HG02571 (cell line): ENCODE data around the gene KCND1.

Experiments used
- ATAC-seq: cut with Tn5 transposase; IDR thresholded peaks from one replicate; pipeline ENCODE4 v1.9.1; 2021; ENCODE audit warnings: mild to moderate bottlenecking, moderate library complexity; ENCODE audit not compliant: unreplicated experiment

Gene KCND1

DNA sequence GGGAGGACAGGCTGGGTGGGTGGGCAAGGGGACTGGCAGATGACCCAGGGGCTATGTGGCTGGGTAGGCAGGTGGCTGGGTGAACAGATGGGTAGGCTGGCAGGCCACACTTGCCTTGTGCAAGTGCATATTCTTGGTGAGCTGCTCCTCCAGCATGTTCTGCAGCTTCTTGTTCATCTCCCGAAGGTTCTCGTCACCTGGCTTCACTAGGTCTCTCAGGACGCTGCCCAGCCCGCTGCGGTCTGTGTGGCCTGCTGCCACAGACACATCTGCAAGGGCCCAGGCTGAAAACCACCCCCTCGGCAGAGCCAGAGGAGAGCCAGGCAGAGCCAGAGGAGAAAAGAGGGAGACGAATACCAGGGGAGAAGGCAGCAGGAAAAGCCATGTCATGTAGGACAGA is 3.4 kb upstream of the KCND1 start:
- no peak for ATAC-seq

DNA sequence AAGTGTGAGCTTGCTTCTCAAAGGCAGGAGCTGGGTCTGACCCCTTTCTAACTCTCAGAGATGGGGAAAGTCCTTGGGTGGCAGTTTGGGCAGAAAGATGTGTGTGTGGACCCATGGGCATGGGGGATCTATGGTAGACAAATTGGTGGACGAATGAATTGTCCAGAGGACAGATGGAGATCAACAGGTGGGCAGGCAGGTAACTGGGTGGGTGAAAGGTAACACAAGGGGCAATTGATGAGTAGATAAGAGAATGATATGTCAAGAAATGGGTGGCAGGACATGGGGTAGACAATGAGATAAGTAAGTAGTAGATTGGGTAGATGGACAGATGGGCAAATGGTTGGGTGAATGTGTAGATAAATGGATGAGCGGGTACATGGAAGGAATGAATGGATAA is 2.9 kb upstream of the KCND1 start:
- no peak for ATAC-seq

DNA sequence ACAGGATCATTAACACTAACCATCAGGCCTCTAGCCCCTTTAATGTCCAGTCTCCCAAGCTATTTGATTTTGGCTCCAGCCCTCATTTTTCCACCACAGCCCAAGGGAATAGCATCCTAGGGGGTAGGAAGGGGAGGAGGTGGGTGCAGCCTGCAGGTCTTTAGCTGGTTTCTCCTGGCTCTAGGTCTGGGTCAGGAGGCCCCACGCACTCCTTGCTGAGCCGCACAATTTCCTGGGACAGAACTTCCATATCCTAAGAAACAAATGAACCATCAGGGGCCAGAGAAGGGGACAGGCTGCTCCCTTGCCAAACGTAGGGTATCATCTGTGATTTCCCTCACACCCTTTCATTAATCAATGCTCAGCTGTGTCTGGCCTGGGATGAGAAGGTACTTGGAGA is 2.4 kb upstream of the KCND1 start:
- no peak for ATAC-seq

DNA sequence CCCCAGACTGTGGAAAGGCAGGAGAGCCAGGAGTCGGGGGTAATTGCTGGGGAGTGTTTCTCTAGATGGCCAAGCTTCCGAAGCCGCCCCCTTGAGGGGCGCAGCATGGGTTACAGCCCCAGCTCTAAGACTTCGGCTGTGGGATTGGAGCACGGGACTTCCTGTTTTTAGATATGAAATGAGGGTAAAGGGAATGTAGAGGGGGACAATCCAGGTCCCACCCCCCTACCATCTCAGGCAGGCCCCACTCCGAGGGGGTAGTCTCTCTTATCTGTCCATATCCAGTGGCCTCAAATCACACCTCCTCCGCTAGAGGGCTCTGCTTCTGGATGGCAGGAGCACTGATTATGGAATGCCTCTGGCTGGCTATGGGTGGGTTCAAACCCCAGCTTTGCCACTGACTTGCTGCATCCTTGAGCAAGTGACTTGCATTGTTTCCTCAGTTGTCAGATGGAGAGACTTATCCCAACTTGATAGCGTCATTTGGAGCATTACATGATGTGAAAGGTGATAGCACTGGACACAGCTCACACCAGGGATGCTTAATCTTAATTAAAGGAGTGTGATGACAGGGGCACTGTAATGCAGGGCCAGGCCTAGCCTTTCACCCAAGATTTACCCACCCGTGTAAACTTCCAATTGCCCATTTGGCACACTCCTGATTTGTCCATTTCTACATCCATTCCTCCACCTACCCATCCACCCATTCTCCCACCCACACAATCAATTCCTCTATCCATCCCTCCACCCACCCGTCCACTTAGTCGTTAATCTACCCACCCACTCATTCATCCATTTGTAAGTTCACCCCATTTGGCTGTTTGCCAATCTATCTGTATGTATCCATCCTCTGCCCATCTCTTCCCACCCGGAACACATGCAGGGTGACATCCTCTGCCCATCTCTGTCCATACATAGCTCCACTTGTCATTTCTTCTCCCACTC is 848 bp upstream of the KCND1 start:
- no peak for ATAC-seq

DNA sequence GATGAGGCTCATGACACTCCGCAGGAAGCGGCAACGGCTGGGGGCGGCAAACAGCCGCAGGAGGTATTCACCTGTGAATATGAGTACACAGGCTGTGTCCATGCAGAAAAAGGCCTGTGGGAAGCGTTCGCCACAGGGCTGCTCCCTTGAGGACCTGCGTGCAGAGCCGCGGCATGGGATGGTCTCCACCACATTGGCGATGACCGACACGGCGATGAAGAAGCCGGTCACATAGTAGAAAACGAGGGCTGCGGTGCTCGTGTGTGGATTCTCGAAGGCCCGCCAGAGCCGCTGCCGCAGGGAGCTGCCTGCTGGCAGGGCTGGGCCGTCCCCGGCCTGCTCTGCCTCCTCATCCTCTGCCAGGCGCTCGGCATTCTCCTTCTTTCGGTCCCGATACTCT is 2.2 kb downstream of the KCND1 start:
- ATAC-seq: no peak

DNA sequence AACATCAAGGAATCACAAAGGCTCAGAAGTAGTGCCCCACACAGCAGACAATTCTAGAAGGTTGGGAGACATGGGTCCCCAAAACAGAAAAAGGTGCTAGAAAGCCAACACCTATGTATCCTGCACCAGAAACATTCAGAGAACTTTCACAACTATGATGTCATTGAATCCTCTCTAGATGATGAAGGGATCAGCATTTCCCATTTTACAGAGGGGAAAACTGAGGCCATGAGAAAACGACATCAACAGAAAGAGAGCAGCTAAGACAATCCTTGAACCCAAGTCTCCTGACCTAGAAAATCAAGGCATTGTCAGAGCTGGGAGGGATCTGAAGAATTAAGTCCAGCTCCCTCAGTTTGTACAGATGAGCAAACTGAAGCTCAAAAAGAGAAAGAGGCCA is 3.3 kb downstream of the KCND1 start:
- no peak for ATAC-seq

DNA sequence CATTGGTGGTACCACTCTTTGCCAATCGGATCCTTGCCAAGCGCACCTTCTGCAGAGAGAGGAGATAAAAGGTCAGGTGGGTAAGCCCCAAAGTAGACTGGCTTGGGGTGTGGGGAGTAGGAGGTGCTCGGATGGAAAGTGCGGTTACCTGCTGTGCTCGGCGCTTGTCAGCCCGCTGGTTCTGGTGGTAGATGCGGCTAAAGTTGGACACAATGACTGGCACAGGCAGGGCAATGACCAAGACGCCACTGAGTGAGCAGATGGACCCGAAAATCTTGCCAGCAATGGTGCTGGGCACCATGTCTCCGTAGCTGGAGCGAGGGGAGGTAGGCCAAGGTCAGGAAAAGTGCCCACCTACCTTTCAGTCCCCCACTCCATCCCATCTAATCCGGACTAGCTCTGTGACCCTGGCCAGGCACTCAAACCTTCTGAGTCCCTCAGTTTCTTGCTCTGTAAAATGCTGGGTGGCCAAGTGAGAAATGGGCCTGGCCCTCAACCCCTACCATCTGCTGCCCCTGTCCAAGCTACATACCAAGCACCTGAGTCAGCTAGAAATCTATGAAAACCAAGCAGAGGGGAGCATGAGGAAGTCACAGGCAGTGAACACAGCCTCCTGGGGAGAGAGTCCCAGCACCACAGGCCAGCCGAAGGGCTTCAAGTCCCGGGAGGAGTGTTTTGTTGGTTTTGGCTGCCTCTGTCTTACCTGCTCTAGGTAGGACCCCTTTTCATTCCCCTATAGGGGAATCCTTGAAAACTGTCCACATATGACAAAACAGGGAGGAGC is 4.7 kb downstream of the KCND1 start:
- no peak for ATAC-seq

DNA sequence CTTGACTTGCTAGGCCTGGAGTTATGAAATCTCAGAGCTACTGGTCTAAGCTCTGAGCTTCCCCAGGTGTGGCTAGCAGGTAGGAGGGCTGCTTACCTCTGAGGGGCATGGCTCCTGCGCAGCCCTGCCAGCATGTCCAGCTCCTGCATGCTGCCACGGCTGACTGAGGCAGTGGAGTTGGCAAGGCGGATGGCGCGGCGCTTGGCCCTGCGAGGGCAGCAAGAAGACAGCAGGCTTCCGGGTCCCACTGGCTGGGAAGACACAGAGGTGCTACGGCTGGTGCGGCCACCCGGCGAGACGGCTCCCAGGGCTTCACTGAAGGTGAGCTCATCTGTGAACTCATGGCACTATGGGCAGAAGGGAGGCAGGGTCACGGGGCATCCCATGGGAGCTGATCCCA is 5.7 kb downstream of the KCND1 start:
- ATAC-seq: no peak

DNA sequence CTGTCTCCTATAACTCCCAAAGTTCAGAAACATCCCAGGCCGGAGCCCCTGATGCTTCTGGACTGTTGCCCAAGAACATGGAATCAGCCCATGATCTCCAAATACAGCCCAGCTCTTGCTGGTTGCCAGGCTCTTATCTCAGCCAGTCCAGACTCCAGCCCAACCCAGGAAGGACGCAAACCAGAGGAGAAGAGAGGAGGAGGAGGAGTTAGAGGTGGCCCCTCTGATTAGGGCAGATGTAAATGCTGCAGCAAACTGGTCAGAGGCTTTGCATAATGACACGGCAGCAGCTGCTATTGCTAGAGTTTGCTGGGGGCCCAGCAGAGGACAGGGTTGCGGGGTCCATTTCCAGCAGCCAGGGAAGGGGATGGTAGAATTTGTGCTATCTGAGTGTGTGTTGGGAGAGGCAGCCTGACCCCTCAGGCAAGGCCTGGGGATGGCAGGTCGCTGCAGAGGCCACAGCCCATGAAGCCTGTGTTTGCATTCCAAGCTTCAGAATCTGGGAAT is 10.0 kb downstream of the KCND1 start:
- ATAC-seq: no peak

DNA sequence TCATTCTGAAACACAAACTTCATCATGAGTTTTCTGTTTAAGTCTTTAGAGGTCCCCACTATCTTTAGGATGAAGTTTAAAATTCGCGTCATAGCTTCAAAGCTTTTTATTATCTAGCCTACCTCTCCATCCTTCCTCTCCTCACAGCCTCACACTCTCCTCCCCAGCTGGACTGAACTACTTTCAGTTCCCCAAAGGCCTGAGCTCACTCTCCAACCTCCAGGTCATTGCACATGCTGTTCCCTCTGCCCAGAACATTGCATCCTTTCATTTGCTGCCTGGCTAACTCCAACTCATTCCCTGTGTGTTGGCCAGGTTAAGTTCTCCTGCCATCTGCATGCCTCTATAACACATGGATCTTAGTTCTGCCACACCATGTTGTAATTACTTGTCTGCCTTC is 11.4 kb downstream of the KCND1 start:
- ATAC-seq: no peak

DNA sequence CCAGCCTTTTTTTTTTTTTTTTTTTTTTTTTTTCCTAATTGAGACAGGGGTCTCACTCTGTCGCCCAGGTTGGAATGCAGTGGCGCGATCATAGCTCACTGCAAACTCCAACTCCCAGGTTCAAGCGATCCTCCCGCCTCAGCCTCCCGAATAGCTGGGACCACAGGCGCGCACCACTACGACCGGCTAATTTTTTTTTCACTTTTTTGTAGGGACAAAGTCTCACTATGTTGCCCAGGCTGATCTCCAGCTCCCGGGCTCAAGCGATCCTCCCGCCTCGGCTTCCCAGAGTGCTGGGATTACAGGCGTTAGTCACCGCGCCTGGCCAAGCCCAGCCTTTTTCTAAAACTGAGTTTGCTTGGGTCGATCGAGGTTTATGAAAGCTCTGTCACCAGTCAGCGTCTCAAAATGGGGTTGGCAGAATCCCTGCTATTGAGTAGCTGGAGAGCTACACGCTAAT is 13.0 kb downstream of the KCND1 start:
- ATAC-seq: no peak

DNA sequence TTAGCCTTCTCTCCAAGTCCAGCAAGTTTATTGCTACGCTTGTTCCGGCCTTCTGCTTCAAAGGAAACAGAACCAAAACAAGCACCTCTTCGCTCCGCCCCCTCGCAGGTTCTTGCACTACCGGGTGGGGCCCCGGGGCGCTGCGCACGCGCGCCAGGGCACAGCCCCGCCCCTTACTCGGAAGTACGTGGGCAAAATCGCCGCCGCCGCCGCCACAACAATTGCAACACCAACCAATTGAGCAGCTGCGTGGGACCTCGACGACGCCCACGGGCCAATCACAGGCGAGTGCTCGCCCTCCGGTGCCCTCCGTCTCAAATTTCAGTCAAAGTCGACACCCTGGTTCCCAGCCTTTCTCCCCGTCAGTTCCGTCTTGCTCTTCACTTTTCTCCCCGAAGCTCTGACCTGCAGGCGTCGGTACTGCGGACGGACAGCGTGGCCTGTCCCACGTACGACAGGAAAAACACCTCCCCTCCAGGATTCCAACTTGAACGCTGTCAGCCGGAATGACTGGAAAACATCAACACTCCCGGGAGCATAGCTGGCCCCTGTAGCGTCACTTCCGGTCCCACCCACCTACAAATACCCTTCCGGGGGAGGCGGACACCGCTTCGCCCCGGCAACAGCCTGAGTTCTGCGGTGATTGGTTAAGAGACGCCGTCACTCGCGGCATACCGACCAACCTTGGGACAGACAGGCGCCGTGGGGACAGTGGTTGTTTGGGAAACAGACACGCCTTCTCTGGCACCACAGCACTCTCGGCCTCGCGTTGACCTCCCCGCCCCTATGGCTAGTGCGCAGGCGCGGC is 13.6 kb downstream of the KCND1 start:
- ATAC-seq: peak; percentile 76

DNA sequence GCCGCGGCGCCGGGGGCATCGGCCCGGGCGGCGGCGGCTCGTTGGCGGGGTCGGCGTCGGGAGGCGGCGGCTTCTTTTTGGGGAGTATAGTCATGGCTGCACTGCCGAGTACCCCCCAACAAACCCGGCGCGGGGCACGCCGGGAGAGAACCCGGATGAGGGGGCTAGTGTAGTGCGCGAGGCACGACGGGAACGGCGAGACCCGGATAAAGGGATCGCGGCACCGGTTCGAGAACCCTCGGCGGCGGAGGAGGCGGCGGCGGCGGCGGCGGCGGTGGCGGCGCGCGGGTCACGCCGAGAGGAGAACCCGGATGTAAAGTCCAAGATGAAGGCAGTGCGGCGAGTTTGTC is 14.2 kb downstream of the KCND1 start, which contains the start of gene OTUD5:
Gene OTUD5 (minus strand): TSS at position 131 of the 350 bp plus-strand sequence. CDS start 37 bp downstream, at position 94.
- peak; percentile 33 for ATAC-seq

DNA sequence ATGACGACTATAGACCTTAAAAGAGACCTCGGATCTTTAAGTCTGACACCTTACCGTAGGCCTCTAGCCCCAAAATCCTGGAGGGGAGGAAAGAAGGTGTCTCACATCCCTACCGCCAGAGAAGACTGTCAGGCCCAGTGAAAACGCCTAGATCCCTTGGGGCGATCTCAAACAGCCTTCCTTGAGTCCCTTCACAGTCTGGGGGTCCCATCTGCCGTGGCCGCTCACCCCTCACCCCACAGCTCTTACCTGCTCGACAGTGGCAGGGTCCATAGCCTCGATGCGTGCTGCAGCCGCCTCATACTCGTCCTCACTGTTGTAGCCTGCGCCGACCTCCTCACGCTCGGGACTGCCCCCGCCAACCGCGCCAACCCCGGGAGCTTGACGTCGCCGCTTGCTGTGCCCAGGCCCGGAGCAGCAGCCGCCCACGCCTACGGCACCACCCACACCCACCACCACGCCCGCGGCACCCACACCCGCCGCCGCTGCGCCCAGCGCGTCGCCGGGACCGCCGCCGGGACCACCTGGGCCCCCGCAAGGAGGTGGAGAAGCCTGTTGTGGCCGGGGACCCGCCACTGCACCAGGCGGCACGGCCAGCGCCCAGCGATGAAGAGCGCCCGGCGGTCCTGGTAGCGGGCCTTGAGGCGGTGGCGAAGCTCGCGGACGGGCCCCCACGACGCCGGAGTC is 14.8 kb downstream of the KCND1 start:
- peak; percentile 2 for ATAC-seq

DNA sequence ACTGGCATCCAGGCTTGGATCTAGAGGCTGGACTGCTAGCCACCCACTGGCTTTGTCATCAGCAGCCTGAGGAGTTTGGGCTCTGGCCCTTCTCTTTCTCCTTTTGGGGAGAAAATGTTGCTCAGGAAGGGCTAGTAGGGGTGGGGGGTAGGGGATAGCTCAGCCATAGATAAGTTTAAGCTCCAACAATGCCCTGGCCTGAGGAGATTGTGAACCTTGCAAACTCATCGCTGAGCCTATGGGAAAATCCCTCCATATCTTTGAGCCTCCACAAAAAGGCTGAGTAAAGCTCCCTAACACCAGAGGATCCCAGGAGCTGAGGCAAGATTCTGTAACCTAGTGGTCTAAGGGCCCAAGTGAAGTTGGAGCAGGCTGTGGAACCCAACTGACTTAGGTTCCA is 23.1 kb downstream of the KCND1 start:
- ATAC-seq: no peak

DNA sequence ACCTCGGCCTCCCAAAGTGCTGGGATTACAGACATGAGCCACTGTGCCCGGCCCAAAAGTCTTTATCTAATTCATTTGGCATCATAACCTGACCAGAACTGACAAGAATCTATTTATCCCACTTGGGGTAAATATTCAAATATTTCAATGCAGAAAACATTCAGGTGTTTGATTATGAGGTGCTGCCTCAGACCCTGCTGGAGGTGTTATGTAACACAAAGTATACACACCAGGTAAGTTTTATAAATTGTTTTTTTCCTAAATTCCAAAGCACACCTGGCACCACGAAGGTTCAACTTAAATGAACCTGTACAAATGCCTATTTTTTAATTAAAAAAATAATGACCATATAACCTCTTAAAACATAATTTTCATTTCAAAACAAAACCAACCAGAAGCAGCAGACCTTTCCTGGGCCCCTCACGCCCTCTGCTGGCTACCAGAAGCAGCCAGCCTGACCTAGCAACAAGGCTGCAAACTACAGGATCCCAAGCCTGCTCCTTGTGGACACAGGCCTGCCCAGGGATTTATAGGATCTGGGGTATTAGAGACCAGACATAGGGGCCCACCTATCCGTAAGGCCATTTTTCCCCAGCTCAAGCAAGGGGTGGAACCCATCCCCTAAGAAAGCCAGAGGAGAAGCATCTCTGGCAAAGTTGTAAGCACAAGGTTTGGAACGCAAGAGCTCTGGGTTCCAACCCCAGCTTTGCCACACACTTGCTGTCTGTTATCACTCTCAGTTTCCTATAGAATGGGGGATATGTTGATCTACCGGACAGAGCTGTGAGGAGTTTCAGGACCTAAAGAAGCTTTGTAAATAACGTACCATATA is 25.9 kb downstream of the KCND1 start:
- no peak for ATAC-seq

DNA sequence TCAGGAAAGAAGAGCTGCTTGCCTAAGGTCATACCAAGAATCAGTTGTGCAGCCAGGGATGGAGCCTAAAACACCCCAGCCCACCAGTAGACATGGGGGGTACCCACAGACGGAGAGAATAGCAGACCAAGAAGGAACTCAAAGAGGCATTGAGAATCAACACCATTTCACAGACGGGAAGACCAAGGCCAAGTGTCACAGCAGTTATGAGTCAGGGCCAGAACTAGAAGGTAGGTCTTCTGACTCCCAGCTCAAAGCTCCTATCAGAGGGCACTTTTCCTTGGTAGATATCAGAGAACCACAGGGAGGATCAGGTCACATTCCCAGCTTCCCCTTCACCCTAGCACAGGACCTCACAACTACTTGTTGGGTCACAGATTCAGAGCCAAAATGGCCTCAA is 28.7 kb downstream of the KCND1 start:
- ATAC-seq: no peak

DNA sequence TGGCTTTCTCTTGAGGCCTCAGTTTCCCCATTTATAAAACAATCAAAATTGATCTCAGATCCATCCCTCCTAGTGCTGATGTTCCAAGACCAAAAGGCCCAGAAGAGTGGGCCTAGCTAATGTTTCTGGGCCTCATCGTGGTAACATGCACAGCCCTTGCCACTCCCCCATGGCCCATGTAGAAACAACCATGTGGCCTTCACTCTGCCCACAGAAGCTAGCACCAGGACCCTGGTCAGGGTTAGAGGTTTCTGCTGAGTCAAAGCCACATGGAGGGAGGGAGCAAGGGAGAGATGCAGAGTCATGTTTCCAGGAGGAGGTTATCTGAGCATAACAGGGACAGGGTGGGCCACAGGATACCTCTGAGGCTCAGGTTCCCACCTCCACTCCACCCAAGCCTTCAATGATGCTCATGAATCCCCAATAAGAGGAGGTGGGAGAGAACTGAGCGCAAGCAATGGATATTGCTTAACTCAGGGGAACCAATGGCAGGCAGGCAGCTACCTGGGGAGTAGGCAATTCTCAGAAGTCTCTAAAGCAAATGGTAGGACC is 31.2 kb downstream of the KCND1 start:
- no peak for ATAC-seq

DNA sequence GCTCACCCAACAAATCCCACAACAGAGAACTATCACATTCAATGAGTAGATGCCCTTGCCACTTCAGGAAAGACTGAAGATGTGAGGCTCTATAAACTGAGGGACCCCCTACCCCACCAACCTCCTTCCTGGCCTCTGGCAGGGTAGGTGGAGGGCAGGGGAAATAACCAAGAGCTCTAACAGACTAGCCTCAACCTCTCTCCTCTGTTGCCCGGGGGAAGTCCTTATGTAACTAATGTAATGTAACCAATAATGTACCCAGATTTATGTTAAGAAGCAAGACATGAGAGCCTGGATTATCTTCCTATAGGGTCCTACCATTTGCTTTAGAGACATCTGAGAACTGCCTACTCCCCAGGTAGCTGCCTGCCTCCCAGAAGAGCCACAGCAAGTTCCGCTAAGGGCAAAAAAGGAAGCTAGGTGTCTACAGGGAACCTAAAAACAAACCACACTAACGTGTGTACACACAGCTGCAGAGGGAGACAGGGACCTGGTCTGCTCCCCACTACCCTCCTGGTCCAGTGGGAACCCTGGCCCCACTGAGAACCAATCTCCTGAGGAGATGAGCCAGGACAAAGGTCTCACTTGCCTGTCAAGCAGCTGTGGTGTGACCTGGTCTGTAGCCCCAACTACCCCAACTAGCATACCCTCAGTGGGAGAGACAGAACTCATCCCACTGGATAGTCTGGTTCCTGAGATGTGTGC is 32.0 kb downstream of the KCND1 start:
- no peak for ATAC-seq
